Measurements from ENCODE around the gene OXTR. TPM values are rescaled to one million over a fixed set of nuclear protein-coding genes. Genes with fewer than 3 reads are reported as not detected.

OXTR gene
- total and polyA plus RNA-seq, 2 of the 13 experiments (the other 11 are each of a cell fraction or from before 2014, with no cell fraction given) = 0.36 to 0.95 TPM

DNA sequence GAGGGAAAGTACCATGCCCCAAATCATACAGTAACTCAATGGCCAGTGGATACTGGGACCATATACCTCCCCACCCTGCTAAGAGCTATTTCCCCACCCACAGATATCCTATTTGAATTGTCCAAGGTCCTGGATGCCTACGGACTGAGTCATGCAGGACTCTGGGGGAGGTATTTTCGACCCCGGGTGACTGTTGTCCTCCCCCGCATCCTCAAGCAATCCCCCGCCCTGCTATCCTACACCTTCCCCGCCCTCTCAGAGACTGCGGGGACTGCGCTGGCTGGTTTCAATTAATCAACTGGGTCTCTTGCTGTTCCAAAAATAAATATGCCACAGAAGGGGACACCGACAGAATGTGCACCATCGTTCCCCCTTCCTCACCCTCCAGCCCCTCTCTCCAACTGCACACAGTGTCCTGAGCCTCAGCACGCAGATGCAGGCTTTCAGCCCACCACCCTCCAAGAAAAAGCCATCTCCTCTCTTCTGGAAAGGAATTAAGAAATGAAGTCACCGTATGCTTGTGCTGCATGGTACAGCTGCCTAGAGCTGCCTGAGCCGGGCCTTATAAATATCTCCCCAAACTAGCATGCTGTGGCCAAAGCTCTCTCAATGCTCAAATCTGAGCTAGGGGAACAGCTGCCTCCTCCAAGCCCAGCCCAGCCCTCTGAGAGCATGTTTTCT, 27.7 kb downstream of the OXTR start (continued):
- TF ChIP-seq ATF1 (CRISPR knock-in tag; IDR thresholded peaks at IDR 0.05) = no peak
- TF ChIP-seq YEATS4 (CRISPR knock-in tag; IDR thresholded peaks at IDR 0.05; ENCODE audit: borderline replicate concordance) = no peak
- TF ChIP-seq, protein P1, sequence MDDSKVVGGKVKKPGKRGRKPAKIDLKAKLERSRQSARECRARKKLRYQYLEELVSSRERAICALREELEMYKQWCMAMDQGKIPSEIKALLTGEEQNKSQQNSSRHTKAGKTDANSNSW (CRISPR knock-in tag; IDR thresholded peaks at IDR 0.05; ENCODE audit: borderline replicate concordance) = no peak
- TF ChIP-seq, protein P2, sequence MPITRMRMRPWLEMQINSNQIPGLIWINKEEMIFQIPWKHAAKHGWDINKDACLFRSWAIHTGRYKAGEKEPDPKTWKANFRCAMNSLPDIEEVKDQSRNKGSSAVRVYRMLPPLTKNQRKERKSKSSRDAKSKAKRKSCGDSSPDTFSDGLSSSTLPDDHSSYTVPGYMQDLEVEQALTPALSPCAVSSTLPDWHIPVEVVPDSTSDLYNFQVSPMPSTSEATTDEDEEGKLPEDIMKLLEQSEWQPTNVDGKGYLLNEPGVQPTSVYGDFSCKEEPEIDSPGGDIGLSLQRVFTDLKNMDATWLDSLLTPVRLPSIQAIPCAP (CRISPR knock-in tag; IDR thresholded peaks at IDR 0.05; ENCODE audit: low read depth) = no peak
- TF ChIP-seq, protein P3, sequence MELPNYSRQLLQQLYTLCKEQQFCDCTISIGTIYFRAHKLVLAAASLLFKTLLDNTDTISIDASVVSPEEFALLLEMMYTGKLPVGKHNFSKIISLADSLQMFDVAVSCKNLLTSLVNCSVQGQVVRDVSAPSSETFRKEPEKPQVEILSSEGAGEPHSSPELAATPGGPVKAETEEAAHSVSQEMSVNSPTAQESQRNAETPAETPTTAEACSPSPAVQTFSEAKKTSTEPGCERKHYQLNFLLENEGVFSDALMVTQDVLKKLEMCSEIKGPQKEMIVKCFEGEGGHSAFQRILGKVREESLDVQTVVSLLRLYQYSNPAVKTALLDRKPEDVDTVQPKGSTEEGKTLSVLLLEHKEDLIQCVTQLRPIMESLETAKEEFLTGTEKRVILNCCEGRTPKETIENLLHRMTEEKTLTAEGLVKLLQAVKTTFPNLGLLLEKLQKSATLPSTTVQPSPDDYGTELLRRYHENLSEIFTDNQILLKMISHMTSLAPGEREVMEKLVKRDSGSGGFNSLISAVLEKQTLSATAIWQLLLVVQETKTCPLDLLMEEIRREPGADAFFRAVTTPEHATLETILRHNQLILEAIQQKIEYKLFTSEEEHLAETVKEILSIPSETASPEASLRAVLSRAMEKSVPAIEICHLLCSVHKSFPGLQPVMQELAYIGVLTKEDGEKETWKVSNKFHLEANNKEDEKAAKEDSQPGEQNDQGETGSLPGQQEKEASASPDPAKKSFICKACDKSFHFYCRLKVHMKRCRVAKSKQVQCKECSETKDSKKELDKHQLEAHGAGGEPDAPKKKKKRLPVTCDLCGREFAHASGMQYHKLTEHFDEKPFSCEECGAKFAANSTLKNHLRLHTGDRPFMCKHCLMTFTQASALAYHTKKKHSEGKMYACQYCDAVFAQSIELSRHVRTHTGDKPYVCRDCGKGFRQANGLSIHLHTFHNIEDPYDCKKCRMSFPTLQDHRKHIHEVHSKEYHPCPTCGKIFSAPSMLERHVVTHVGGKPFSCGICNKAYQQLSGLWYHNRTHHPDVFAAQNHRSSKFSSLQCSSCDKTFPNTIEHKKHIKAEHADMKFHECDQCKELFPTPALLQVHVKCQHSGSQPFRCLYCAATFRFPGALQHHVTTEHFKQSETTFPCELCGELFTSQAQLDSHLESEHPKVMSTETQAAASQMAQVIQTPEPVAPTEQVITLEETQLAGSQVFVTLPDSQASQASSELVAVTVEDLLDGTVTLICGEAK (IDR thresholded peaks at IDR 0.05) = no peak
- TF ChIP-seq, protein P3 (CRISPR knock-in tag; IDR thresholded peaks at IDR 0.05) = no peak
- peak; percentile 48; the same call in 1 of the 2 replicates for TF ChIP-seq FOXP4 (CRISPR knock-in tag; IDR thresholded peaks at IDR 0.05)
- no peak for TF ChIP-seq ZNF484 (CRISPR knock-in tag; IDR thresholded peaks at IDR 0.05; ENCODE audit: borderline replicate concordance, low read depth)
- TF ChIP-seq HOXD1 (CRISPR knock-in tag; IDR thresholded peaks at IDR 0.05) = no peak
- no peak for TF ChIP-seq ZNF792 (CRISPR knock-in tag; IDR thresholded peaks at IDR 0.05)
- TF ChIP-seq SP2 (CRISPR knock-in tag; IDR thresholded peaks at IDR 0.05) = no peak
- TF ChIP-seq ZNF333 (CRISPR knock-in tag; IDR thresholded peaks at IDR 0.05; ENCODE audit: borderline replicate concordance) = no peak
- TF ChIP-seq ZNF557 (CRISPR knock-in tag; IDR thresholded peaks at IDR 0.05) = no peak
